ENCODE data around the gene ADCYAP1R1.

The ADCYAP1R1 gene

DNA sequence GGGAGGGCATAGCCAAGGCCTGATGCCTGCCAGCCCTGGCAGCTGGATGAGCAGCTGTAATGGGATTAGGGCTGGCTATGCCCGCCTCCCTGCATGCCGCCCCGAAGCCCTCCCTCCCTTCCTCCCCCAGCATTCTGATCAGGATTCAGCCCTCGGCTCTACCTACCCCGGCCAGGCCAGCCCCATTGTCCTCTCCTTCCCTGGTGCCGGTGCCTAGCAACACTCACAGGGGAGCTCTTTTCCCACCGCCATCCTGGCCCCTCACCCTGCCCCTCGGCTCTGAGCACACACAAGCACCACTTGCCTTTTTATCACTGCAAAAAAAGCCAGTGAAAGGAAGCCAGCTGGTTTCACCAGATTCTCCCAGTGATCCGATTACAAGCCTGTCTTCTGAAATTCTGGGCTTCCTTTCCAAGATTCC, 9.0 kb upstream of the ADCYAP1R1 start:
- peak; percentile 16 to 42 for DNase-seq

DNA sequence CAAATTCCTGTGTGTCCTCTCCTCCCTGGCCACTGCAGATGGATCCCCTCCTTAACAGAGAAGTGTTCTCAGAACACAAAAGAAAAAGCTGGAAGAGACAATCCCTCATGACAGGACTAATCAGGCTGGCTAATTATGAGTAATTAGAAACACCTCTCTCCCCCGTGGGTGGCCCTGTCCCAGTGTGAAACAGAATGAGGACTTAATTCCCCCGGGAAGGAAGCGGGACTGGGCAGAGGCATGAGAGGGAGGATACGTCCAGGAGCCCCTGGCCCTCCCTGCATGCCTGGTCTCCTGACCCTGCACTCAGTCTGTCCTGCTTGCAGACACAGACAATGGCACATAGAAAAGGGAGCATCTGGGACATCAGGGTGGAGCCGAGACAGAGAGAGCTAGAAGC, 7.6 kb upstream of the ADCYAP1R1 start:
- no peak for DNase-seq

GRCh38 chr7:31046723-31047122, 5.4 kb upstream of the ADCYAP1R1 start:
- no peak for DNase-seq

DNA sequence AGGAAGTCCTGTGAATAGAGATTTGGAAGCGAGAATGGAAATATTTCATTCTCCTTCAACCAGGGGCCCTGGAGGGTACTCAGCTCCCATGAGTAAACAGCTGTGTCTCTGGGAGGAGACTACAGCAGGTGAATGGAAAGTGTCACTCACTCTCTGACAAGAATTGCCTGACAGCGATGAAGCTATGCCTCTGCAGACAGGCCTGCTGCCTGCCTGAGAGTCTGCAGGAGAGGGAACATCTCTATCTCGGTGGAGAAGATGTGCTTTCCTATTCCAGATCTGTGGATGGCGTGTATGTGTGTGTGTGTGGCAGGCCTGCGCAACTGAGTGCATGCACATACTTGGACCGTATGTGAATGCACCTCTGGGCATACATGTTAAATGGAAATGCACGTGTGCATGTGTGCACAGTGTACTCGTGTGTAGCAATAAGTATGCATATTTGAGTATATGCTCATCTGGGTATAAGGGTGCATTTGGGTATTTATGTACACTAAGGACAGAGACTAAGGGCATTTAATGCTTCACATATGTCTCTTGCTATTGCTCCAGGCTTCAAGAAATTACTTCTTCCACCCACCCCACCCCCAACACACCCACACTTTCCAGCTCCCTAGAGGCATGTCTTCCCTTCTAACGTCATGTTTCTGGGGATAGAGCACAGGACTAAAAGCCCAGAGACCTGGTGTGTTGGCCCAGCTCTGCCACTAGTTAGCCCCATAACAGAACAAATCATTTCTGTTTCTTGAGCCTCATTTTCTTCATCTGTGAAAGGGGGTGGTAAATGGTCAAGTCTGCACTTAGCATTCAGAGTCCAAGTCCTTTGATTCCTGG, 4.6 kb upstream of the ADCYAP1R1 start:
- DNase-seq: no peak

DNA sequence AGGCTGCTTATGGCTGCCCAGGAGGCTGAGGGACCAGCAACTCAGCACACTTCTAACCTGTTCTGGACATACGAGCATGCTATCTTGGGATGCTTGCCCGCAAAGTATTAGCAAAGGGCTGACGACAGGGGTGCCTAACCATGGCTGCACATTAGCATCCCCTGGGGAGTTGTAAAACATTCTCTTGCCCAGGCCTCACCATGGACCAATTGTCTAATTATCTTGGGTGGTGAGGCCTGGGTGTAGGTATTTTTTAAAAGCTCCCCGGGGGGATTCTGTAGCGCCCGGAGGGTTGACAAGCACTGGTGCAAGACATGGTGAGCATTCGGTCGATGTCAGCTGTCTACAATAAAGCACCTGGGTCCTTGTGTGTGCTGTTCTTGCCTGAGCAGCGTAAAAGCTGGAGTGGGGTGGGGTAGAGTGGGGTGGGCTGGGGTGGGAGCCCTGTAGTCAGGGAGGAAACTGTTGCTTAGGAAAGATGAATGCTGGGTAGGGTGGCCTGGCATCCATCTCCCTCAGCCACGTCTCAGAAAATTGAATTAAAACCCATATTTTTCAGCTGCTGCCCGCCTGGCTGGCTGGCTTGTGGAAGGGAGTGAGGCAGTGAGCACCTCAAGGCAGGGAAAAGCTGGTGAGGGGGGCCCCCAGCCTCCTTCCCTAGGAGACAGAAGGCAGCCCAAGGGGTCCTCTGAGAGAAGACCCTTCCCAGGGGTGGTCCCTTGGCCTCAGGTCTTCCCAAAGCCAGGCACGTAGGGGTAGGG, 2.9 kb upstream of the ADCYAP1R1 start:
- no peak for DNase-seq

- DNase-seq: no peak
Observed at GRCh38 chr7:31052487-31052840, 356 bp downstream of the ADCYAP1R1 start.

GRCh38 chr7:31052841-31053601, 913 bp downstream of the ADCYAP1R1 start:
- DNase-seq: no peak

DNA sequence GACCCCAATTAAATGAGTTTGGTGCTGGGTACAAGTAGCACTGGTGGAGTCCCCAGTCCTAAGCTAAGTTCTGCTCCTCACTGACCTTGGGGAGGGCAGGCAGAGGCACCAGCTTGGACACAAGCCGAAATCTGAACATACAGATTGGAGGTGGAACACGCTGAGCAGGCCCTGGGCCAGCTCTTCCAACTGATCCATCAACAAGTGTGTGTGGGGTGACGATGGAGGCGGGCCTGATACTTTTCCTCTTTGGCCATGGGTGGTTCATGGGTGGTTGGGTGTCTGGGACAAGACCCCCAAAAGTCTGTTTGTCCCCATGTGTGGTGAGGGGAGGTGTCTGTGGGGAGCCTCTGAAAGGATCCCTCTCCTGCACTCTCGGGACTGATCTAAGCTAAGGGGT, 1.9 kb downstream of the ADCYAP1R1 start:
- DNase-seq: no peak

DNA sequence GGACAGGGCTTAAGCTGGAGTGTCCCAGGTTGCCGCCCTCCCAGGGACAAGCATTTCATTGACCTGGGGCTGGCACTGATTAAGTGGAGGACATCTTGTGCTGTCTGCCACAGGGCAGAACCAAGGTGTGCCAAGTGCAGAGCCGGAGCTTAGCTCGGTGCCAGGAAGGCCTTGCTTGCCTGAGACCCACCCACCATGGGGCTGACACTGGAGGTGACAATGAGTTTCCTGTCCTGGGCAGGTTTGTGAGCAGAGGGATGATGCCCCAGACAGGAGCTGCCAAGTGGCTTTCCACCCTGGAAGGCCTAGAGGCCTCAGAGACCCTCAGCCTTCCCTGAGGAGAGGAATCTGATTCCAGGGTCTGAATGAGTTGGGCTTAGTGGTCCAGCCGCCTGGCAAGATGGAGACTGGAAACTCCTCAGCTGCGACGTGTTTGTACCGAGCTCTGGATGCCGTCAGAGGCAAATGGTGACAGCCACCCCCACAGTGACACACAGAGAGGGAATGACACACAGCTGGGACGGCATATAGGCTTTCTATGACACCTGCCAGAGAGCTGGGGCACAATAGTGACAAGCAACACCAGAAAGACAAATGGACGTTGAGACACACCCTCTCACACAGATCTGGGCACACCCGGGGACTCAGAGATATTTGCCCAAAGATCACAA, 2.6 kb downstream of the ADCYAP1R1 start:
- DNase-seq: no peak

DNA sequence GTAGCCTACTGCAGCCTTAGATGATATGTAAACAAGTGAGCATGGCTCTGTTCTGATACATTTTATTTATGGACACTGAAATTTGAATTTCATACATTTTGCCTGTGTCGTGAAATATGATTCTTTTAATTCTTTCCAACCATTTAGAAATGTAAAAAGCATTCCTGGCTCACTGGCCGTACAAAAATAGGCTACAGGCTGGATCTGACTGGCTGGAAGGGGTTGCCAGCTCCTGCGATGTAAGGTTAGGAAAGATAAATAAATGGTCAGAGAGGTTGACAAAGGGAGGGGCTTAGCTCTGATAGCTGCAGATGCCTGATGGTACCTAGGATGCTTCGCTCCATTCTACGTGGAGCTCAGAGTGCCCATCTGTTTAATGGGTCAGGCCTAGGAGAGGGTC, 3.4 kb downstream of the ADCYAP1R1 start:
- no peak for DNase-seq

- DNase-seq: no peak
Observed at GRCh38 chr7:31056775-31057346, 4.8 kb downstream of the ADCYAP1R1 start.

DNA sequence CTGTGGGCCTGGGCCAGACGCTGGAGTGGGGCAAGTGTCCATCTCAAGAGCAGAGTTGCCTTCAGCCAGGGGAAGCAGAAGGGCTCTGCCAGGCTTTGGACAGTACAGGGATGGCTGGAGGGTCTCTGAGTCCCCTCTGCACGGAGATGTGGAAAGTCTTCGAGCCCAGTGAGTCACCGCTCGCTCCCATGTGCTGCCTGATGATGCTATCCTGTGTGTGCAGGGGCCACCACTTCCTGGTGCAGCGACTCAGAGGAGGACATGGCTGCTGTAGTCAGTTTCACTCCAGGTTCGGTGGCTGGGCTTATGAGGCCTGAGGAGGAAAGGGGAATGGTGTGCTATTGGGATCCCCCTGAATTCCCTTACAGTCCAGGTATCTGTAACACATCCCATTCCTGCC, 6.0 kb downstream of the ADCYAP1R1 start:
- DNase-seq: no peak

- DNase-seq: no peak
Observed at GRCh38 chr7:31058688-31059087, 6.6 kb downstream of the ADCYAP1R1 start.

GRCh38 chr7:31059551-31059950, 7.4 kb downstream of the ADCYAP1R1 start:
- no peak for DNase-seq

DNA sequence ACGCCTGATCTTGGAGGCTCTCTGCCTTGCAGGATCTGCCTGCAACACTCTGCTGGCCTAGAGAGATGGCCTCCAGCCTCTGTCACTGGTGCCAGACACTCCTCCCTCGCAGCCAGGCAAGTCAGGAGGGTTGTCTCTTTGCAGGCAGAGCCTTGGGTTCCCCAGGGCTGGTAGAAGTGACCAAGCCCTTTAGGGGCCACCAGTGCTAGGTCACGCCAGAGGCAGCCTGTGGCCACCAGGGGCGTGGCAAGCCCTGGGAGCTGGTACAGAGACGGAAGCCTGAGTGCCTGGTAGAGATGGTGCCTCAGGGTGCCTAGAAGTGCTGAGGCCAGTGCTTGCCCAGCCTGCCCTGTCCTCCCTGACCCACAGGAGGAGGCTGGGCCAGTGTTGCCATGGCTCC, 9.1 kb downstream of the ADCYAP1R1 start:
- DNase-seq: no peak

GRCh38 chr7:31062746-31063435, 10.8 kb downstream of the ADCYAP1R1 start:
- no peak for DNase-seq

GRCh38 chr7:31065021-31065593, 13.0 kb downstream of the ADCYAP1R1 start:
- DNase-seq: no peak

- DNase-seq: no peak
Observed at GRCh38 chr7:31065840-31066239, 13.7 kb downstream of the ADCYAP1R1 start.

GRCh38 chr7:31066516-31067130, 14.5 kb downstream of the ADCYAP1R1 start:
- DNase-seq: no peak

GRCh38 chr7:31067491-31067890, 15.4 kb downstream of the ADCYAP1R1 start:
- DNase-seq: no peak
